Measurements from ENCODE around the gene RPS6KL1. TPM values are rescaled to one million over a fixed set of nuclear protein-coding genes. Genes with fewer than 3 reads are reported as not detected.

The RPS6KL1 gene
- total and polyA plus RNA-seq, 4 donors, result 3.3 to 17.3 (median 13.2) TPM

DNA sequence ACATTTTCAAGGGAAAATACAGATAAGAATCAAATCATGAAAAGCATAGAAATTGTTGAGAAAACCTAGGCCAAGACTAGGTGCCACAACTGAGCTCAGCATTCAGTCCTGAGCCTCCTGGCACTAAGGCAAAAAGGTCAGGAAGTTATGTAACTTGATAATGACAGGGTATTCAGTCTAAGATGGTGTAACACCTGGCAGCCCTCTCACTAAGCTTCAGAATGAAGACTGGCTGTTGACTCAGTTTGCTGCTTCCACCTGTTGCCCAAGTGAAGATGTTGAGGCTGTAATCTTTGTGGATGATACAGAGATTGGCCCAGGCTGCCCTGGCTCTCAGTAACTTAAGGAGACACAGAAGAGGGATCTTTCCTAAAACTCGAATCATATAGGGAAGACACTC lies 66.7 kb downstream of the RPS6KL1 start:
- intact Hi-C loops (cut with DNase I), result no loop called here
- H3K9me3 ChIP-seq (ENCODE audit: control insufficient read depth, low read length), result no peaks in the 10 kb centered on the region
- H3K36me3 ChIP-seq (ENCODE audit: control insufficient read depth in 1 of 2, insufficient read depth in 2 of 2, low read length in 1 of 2), result no peaks in the 10 kb centered on the region
- H3K27ac ChIP-seq (ENCODE audit: low read depth in 1 of 2, low read length in 2 of 2), result no peak overlapping the region
- no peaks in the 10 kb centered on the region for H3K4me1 ChIP-seq (ENCODE audit: control insufficient read depth in 1 of 2, insufficient read depth in 2 of 2, low read length in 2 of 2)
- 90 to 92% methylated on average over 1 of the region's 1 CpG for WGBS, 2 donors
- H3K4me3 ChIP-seq (ENCODE audit: low read length in 2 of 2), result no peak overlapping the region
- no peaks in the 10 kb centered on the region for H3K27me3 ChIP-seq (ENCODE audit: control insufficient read depth in 1 of 2, insufficient read depth in 2 of 2, low read length in 1 of 2)
- ATAC-seq (ENCODE audit: low FRiP score) (no peak), DNase-seq (no peak)

GRCh38 chr14:74855945-74856344 lies 67.1 kb downstream of the RPS6KL1 start:
- DNase-seq (no peak), ATAC-seq (ENCODE audit: low FRiP score) (no peak)
- WGBS, 2 donors, result 79 to 93% methylated on average over 4 of the region's 4 CpGs
- intact Hi-C loops (cut with DNase I), result no loop called here
- no peaks in the 10 kb centered on the region for H3K9me3 ChIP-seq (ENCODE audit: control insufficient read depth, low read length)
- H3K27ac ChIP-seq (ENCODE audit: low read depth in 1 of 2, low read length in 2 of 2), result no peak overlapping the region
- H3K4me3 ChIP-seq (ENCODE audit: low read length in 2 of 2), result no peak overlapping the region
- no peaks in the 10 kb centered on the region for H3K36me3 ChIP-seq (ENCODE audit: control insufficient read depth in 1 of 2, insufficient read depth in 2 of 2, low read length in 1 of 2)
- H3K4me1 ChIP-seq (ENCODE audit: control insufficient read depth in 1 of 2, insufficient read depth in 2 of 2, low read length in 2 of 2), result no peaks in the 10 kb centered on the region
- no peaks in the 10 kb centered on the region for H3K27me3 ChIP-seq (ENCODE audit: control insufficient read depth in 1 of 2, insufficient read depth in 2 of 2, low read length in 1 of 2)

DNA sequence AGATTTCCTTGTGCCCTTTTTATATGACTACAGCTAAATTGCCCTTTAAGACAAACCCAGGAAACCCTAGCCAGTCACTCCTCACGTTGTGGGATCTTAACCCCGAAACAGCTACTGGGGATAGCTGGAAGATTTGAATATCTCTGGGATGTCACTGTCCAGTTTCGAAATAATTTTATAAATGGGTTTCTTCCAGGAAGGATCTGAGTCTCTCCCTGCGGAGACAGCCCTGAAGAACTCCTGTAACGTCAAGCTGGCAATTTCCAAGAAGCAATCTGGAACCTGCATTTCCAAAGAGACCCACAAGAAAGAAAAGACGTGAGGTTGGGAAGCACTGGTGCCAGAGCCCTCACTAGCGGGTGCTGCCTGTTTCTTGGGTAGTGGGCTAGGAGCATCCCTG lies 68.0 kb downstream of the RPS6KL1 start:
- H3K4me1 ChIP-seq (ENCODE audit: control insufficient read depth in 1 of 2, insufficient read depth in 2 of 2, low read length in 2 of 2), result no peaks in the 10 kb centered on the region
- H3K4me3 ChIP-seq (ENCODE audit: low read length in 2 of 2), result no peak overlapping the region
- H3K27ac ChIP-seq (ENCODE audit: low read depth in 1 of 2, low read length in 2 of 2), result no peak overlapping the region
- H3K36me3 ChIP-seq (ENCODE audit: control insufficient read depth in 1 of 2, insufficient read depth in 2 of 2, low read length in 1 of 2), result no peaks in the 10 kb centered on the region
- intact Hi-C loops (cut with DNase I), result no loop called here
- ATAC-seq (ENCODE audit: low FRiP score) (no peak), DNase-seq (no peak)
- H3K9me3 ChIP-seq (ENCODE audit: control insufficient read depth, low read length), result no peaks in the 10 kb centered on the region
- WGBS, 2 donors, result 82 to 83% methylated on average over 7 of the region's 7 CpGs
- H3K27me3 ChIP-seq (ENCODE audit: control insufficient read depth in 1 of 2, insufficient read depth in 2 of 2, low read length in 1 of 2), result no peaks in the 10 kb centered on the region

Other genes starting within 250 kb of the RPS6KL1 start
- 10 to 100 TPM; 32.7 to 35.7 TPM for gene AREL1, start 210.2 kb downstream of the RPS6KL1 start, total RNA-seq
- gene AREL1, start 210.2 kb downstream of the RPS6KL1 start, polyA plus RNA-seq, result 10 to 100 TPM in 1 of 2 donors, 1 to 10 TPM in 1; 3.9 to 11.1 TPM
- 10 to 100 TPM; 40.8 to 42.4 TPM for gene FCF1, start 210.1 kb downstream of the RPS6KL1 start, total RNA-seq
- gene FCF1, start 210.1 kb downstream of the RPS6KL1 start, polyA plus RNA-seq, result 10 to 100 TPM; 22.6 to 25.9 TPM
- gene YLPM1, start 159.9 kb downstream of the RPS6KL1 start, total RNA-seq, result 10 to 100 TPM; 58.4 to 79.9 TPM
- 10 to 100 TPM; 11.8 to 20.0 TPM for gene YLPM1, start 159.9 kb downstream of the RPS6KL1 start, polyA plus RNA-seq
- gene PROX2, start 47.1 kb downstream of the RPS6KL1 start, total RNA-seq, result not detected
- gene PROX2, start 47.1 kb downstream of the RPS6KL1 start, polyA plus RNA-seq, result not detected
- gene DLST, start 41.3 kb downstream of the RPS6KL1 start, total RNA-seq, result 10 to 100 TPM; 76.1 to 80.3 TPM
- 10 to 100 TPM; 34.7 to 69.4 TPM for gene DLST, start 41.3 kb downstream of the RPS6KL1 start, polyA plus RNA-seq
- 10 to 100 TPM; 29.1 to 33.7 TPM for gene PGF, start 32.3 kb upstream of the RPS6KL1 start, total RNA-seq
- 10 to 100 TPM in 1 of 2 donors, 1 to 10 TPM in 1; 7.6 to 16.3 TPM for gene PGF, start 32.3 kb upstream of the RPS6KL1 start, polyA plus RNA-seq
- gene EIF2B2, start 79.7 kb upstream of the RPS6KL1 start, total RNA-seq, result 10 to 100 TPM; 37.4 to 39.8 TPM
- 10 to 100 TPM in 1 of 2 donors, 1 to 10 TPM in 1; 9.5 to 34.8 TPM for gene EIF2B2, start 79.7 kb upstream of the RPS6KL1 start, polyA plus RNA-seq
- gene MLH3, start 128.2 kb upstream of the RPS6KL1 start, total RNA-seq, result 10 to 100 TPM; 26.7 to 43.6 TPM
- 10 to 100 TPM in 1 of 2 donors, 1 to 10 TPM in 1; 7.3 to 18.5 TPM for gene MLH3, start 128.2 kb upstream of the RPS6KL1 start, polyA plus RNA-seq
- 10 to 100 TPM; 10.5 to 23.9 TPM for gene ACYP1, start 140.8 kb upstream of the RPS6KL1 start, total RNA-seq
- gene ACYP1, start 140.8 kb upstream of the RPS6KL1 start, polyA plus RNA-seq, result 10 to 100 TPM; 11.3 to 21.6 TPM
- 1 to 10 TPM; 1.8 to 2.0 TPM for gene ZC2HC1C, start 146.4 kb upstream of the RPS6KL1 start, total RNA-seq
- gene ZC2HC1C, start 146.4 kb upstream of the RPS6KL1 start, polyA plus RNA-seq, result 1 to 10 TPM; 3.1 to 8.0 TPM
- 100 to 1,000 TPM in 1 of 2 donors, 10 to 100 TPM in 1; 75.9 to 104 TPM for gene NEK9, start 203.8 kb upstream of the RPS6KL1 start, total RNA-seq
- 10 to 100 TPM; 19.5 to 47.7 TPM for gene NEK9, start 203.8 kb upstream of the RPS6KL1 start, polyA plus RNA-seq

Data from aorta (tissue), 5 donors.